ACC112 (cell line): ENCODE results near the gene CIC.

Source experiments
- H2AFZ ChIP-seq: fragments of 200-600 bp; sonication (generic); one replicate; pipeline ENCODE4 v1.6.0; 2017; ENCODE audit warnings: antibody characterized with exemption, low read length; ENCODE audit not compliant: unreplicated experiment
- H3K27ac ChIP-seq: fragments of 200-600 bp; sonication (generic); 2 replicates; pipeline ENCODE4 v1.5.1; 2014; ENCODE audit warnings: low read depth, mild to moderate bottlenecking, antibody characterized with exemption, low read length, moderate library complexity
- H3K27me3 ChIP-seq: fragments of 200-600 bp; sonication (generic); 2 replicates; pipeline ENCODE4 v1.6.1; 2014; ENCODE audit warnings: mild to moderate bottlenecking, antibody characterized with exemption, low read length, moderate library complexity, mixed read lengths; ENCODE audit not compliant: insufficient read depth
- H3K36me3 ChIP-seq: fragments of 200-600 bp; sonication (generic); 2 replicates; pipeline ENCODE4 v1.6.1; 2016; ENCODE audit warnings: mild to moderate bottlenecking, antibody characterized with exemption, low read length, moderate library complexity, mixed read lengths; ENCODE audit not compliant: insufficient read depth
- H3K4me1 ChIP-seq: fragments of 200-600 bp; sonication (generic); one replicate; pipeline ENCODE4 v1.6.1; 2016; ENCODE audit warnings: low read length, mixed read lengths; ENCODE audit not compliant: insufficient read depth, unreplicated experiment, control insufficient read depth
- H3K4me3 ChIP-seq: fragments of 200-600 bp; sonication (generic); 2 replicates; pipeline ENCODE4 v1.5.1; 2014; ENCODE audit warnings: mild to moderate bottlenecking, low read depth, low read length
- H3K79me2 ChIP-seq: fragments of 200-600 bp; sonication (generic); one replicate; pipeline ENCODE4 v1.6.0; 2016; ENCODE audit warnings: low read length; ENCODE audit not compliant: control insufficient read depth, unreplicated experiment, insufficient read depth

The CIC gene

DNA sequence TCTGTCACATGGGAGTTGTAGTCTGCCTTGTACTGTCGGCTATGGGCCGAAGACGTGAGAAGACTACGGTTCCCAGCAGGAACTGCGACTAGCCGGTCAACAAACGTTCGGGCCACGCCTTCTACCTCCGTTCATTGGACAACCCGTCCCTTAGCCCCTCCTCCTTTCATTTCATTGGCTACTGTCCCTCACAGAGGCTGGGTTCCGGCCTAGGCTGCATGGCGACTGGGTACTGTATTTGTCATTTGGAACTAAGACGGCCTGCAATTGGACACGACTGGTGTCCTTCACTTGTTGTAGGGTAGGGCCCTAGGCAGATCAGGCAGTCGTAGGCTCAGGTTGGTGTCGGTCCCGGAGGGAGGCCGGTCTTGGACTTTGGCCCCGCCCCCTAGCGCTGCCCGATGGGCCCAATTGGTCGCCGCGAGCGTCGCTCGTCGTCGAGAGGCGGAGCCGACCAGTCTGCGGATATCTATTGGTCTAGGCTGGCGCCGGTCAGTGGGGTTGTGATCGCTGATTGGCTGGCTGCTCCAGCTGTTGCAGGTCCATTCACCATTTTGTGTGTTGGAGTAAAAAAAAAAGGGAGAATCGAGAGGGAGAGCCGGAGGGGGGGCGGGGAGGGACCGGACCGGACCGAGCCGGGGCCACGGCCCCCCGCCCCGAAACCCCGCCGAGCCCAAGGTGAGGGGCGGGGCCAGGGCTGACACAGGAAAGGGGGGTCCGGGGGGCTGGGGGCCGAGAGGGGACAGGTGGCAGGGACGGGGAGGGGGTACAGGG lies at the start of gene CIC:
Gene CIC (plus strand): TSS at position 549 of the 774 bp plus-strand sequence. CDS start 2,532 bp downstream, outside the sequence.
- Histone ChIP-seq H3K27me3 (no peaks in the 10 kb centered on the region), H3K27ac (peak within 1 kb of the TSS; percentile 98), H3K36me3 (no peaks in the 10 kb centered on the region), H3K4me1 (peaks cover 8% of the 10 kb centered on the region), H3K4me3 (peak within 1 kb of the TSS; percentile 92), H3K79me2 (peaks cover 24% of the 10 kb centered on the region), H2AFZ (peak within 1 kb of the TSS; percentile 94)

DNA sequence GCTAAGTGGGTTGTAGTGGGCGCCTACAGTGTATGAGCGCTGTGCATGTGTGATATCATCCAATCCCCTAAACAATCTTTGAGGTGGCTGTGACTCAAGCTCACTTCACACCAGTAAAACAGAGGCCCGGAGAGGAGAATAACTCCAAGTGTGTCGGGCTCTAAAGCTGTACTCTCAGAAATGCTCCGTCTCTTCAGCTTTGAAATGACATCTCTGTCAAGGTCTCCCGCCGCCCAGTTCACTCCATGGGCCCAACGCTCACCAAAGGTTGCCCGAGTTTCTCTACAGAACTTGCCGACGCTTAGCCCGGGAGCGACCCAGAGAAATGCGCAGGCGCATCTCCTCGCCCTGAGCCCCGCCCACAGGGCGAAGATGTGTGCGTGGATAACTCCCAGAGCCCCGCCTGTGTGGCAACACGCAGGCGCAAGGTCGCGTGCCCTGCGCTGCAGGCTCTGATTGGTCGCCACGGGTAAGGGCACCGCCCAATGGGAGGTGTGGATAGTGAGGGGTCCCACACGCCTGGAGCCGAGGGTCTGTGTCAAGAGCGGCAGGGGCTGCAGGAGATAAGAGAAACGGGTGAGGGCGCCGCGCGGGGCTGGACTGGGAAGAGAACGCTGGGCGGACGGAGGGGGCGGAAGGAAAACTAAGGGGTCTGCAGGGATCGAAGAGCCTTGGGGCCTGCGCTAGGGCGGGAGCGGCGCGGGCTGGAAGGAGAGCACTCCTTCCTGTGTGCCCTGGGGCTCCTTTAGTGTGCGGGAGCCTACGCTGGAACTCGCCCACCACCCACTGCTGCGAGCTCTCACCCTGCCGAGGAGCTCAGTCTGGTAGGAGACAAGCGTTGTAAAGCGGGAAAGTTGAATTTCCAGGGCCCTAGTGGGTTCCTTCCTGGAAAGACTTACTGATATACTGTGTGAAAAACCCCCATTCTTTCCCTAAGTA lies 49.0 kb upstream of the CIC start, which contains the start of gene ZNF526:
Gene ZNF526 (plus strand): TSS at position 501 of the 939 bp plus-strand sequence. CDS start 4,092 bp downstream, outside the sequence.
- Histone ChIP-seq H2AFZ (peak within 1 kb of the TSS; percentile 76), H3K27me3 (no peaks in the 10 kb centered on the region), H3K27ac (peak within 1 kb of the TSS; percentile 70), H3K36me3 (no peaks in the 10 kb centered on the region), H3K79me2 (peaks cover 47% of the 10 kb centered on the region), H3K4me3 (peak within 1 kb of the TSS; percentile 96), H3K4me1 (peaks cover 17% of the 10 kb centered on the region)

DNA sequence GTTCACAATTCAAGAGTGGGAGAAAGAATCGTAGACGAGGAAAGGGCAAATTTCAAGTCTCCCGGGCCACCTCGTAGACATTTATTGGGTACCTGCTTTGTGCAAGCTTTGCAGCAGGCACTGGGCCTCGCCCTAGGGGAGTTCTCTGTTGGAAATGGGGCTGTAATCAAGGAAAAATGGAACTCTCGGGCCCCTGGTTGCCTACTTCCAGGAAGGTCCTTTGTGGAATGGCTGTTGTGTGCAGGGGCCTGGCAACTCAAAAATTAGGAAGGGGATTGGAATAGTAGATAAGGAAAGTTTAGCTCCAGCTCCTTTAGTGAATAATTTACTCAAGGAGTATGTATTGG lies 48.3 kb upstream of the CIC start:
- Histone ChIP-seq H3K4me1 (peaks cover 17% of the 10 kb centered on the region), H2AFZ (peak overlapping the region; percentile 76), H3K27ac (peak overlapping the region; percentile 35; the same call in 1 of the 2 replicates), H3K4me3 (peak overlapping the region; percentile 96), H3K79me2 (peaks cover 41% of the 10 kb centered on the region), H3K27me3 (no peaks in the 10 kb centered on the region), H3K36me3 (no peaks in the 10 kb centered on the region)

DNA sequence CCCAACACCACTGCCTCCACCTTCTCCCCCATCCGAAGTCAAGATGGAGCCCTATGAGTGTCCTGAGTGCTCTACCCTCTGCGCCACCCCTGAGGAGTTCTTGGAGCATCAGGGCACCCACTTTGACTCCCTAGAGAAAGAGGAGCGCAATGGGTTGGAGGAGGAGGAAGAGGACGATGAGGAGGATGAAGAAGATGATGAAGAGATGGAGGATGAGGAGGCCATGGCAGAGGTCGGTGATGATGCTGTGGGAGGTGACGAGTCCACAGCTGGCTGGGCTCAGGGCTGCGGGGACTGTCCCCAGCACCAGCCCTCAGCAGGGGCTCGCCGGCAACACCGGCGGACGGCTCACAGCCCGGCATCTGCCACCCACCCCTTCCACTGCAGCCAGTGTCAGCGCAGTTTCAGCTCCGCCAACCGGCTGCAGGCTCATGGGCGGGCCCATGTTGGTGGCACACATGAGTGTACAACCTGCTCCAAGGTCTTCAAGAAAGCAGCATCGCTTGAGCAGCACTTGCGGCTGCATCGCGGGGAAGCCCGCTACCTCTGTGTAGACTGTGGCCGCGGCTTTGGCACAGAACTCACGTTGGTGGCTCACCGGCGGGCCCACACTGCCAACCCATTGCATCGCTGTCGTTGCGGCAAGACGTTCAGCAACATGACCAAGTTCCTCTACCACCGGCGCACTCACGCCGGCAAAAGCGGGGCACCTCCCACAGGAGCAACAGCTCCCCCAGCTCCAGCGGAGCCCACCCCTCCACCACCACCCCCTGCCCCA lies 43.9 kb upstream of the CIC start:
- 0 out of 2 replicates have a peak, but pooled peaks cover 3% of the 10 kb centered on the region for H3K36me3 ChIP-seq
- no peaks in the 10 kb centered on the region for H3K27me3 ChIP-seq
- H3K4me3 ChIP-seq: no peak overlapping the region
- no peak overlapping the region for H2AFZ ChIP-seq
- no peak overlapping the region for H3K27ac ChIP-seq
- H3K4me1 ChIP-seq: no peaks in the 10 kb centered on the region
- H3K79me2 ChIP-seq: peaks cover 37% of the 10 kb centered on the region

DNA sequence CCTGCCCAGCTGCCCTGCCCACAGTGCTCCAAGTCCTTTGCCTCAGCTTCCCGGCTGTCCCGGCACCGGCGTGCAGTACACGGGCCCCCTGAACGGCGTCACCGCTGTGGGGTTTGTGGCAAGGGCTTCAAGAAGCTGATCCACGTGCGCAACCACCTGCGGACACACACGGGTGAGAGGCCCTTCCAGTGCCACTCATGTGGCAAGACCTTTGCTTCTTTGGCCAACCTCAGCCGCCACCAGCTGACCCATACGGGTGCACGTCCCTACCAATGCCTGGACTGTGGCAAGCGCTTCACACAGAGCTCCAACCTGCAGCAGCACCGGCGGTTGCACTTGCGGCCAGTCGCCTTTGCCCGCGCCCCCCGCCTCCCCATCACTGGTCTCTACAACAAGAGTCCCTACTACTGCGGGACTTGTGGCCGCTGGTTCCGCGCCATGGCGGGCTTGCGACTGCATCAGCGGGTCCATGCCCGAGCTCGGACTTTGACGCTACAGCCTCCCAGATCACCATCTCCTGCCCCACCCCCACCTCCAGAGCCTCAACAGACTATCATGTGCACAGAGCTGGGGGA lies 43.2 kb upstream of the CIC start:
- peaks cover 30% of the 10 kb centered on the region for H3K79me2 ChIP-seq
- no peaks in the 10 kb centered on the region for H3K27me3 ChIP-seq
- H3K4me3 ChIP-seq: no peak overlapping the region
- H3K36me3 ChIP-seq: 0 out of 2 replicates have a peak, but pooled peaks cover 3% of the 10 kb centered on the region
- H2AFZ ChIP-seq: no peak overlapping the region
- no peaks in the 10 kb centered on the region for H3K4me1 ChIP-seq
- H3K27ac ChIP-seq: no peak overlapping the region

DNA sequence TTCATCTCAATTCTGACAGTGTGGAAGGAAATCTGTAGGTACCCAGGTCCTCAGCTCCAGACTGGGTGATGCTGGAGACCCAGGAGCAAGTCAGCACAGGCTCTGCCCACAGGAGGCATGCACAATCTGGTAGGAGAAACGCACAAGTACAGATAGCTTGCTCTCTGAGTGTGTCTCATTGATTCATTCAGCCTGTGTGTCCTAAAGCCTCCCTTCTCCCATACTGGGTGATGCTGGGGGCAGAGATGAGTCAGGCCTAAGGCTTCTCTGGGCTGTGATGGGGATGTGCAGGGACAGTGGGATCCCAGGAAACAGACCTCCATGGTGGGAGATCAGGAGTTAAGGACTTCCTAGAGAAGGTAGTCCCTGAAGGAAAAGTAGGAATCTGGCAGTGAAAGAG lies 42.2 kb upstream of the CIC start:
- Histone ChIP-seq H3K4me1 (no peaks in the 10 kb centered on the region), H2AFZ (no peak overlapping the region), H3K36me3 (0 out of 2 replicates have a peak, but pooled peaks cover 3% of the 10 kb centered on the region), H3K79me2 (peaks cover 21% of the 10 kb centered on the region), H3K27ac (no peak overlapping the region), H3K4me3 (no peak overlapping the region), H3K27me3 (no peaks in the 10 kb centered on the region)

DNA sequence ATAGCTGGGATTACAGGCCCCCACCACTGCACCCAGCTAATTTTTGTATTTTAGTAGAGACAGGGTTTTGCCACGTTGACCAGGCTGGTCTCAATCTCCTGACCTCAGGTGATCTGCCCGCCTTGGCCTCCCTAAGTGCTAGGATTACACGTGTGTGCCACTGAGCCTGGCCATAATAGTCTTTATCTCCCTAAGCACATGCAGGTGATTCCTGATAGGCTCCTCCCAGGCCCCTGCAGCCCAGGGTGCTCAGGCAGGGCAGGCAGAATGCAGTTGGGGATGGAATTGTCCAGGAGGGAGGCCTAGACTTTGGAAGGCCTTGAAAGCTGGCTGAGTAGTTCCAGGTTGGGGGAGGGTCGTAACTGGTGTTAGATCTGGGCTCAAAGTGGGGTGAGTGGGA lies 40.4 kb upstream of the CIC start:
- Histone ChIP-seq H3K79me2 (peaks cover 10% of the 10 kb centered on the region), H3K27me3 (no peaks in the 10 kb centered on the region), H2AFZ (no peak overlapping the region), H3K27ac (no peak overlapping the region), H3K36me3 (0 out of 2 replicates have a peak, but pooled peaks cover 3% of the 10 kb centered on the region), H3K4me1 (no peaks in the 10 kb centered on the region), H3K4me3 (no peak overlapping the region)

DNA sequence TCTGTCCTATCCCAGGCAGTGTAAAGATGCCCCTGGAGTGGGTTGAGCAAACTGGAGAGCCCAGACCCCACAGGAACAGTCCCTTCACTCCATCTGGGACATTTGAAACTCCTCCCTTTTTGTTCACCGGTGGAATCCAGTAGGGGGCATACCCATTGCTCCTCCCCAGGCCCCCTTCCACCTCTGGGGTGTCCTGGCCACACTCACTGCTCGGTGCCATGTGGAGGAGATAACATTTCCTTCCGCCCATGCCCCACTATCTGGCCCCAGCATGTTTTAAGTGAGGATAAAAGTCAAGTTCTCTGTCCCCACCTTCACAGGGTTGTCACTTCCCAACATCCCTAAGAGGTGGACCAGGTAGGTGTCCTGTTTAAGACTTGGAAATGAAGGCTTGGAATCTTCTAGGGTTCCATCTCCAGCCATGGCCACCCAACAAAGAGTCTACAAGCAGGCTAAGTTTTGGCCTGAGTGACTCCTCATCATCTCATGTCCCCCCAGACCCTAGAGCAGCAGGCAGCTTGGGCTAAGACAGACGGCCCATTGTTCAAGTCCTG lies 39.7 kb upstream of the CIC start:
- Histone ChIP-seq H3K79me2 (peaks cover 10% of the 10 kb centered on the region), H3K4me3 (no peak overlapping the region), H2AFZ (no peak overlapping the region), H3K36me3 (0 out of 2 replicates have a peak, but pooled peaks cover 3% of the 10 kb centered on the region), H3K4me1 (no peaks in the 10 kb centered on the region), H3K27me3 (no peaks in the 10 kb centered on the region), H3K27ac (no peak overlapping the region)

DNA sequence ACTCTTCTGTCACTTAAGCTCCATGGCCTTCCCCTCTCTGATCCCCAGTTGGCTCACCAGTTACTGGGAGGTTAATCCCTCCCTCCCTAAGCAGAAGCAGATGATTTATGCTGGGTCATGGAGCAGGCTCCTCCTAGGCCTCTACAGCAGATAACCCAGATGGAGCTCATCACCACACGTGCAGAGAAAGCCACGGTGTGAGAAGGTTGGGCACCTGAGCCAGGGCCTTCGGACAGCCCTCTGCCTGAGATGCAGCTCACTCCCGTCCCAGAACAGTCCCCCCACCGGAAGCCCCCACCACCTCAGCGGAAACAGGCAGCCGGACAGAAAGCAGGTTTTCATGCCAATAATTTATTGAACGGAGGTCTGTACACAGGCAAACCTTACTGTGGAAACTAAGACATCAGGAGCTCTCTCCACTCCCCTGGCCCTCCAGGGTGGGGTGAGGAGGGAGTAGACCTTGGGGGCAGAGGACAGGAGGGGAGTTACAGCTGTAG lies 39.1 kb upstream of the CIC start:
- H2AFZ ChIP-seq: no peak overlapping the region
- no peak overlapping the region for H3K4me3 ChIP-seq
- no peaks in the 10 kb centered on the region for H3K4me1 ChIP-seq
- H3K36me3 ChIP-seq: 0 out of 2 replicates have a peak, but pooled peaks cover 3% of the 10 kb centered on the region
- H3K79me2 ChIP-seq: peaks cover 10% of the 10 kb centered on the region
- no peak overlapping the region; the same call in 1 of the 2 replicates for H3K27ac ChIP-seq
- H3K27me3 ChIP-seq: no peaks in the 10 kb centered on the region
